Left lobe of liver (tissue), 2 donors: ENCODE measurements around the gene TNS1. TPM values are rescaled to one million over a fixed set of nuclear protein-coding genes. Genes with fewer than 3 reads are reported as not detected.
"Not testable (repeated sequence)": the region's sequence is repeated elsewhere in the genome, so short reads cannot be mapped to it uniquely, and the experiment has no call there.

Source experiments
- ATAC-seq: fragments of 200-7000 bp; cut with Tn5 transposase; one replicate; pipeline ENCODE4 v1.9.1; 2020; ENCODE audit warnings: mild to moderate bottlenecking, moderate library complexity
- DNase-seq: peaks from one replicate; pipeline ENCODE4 v3.0.0-alpha.2; 2020; ENCODE audit warnings: low spot score
- total RNA-seq: library from RNA; stranded (reverse); gene quantifications from one replicate; pipeline ENCODE4 v1.2.1, GENCODE V29; 2021
- donor health status: DM: no; HTN: no; CAD: no; lungs with moderate emphysema.
- donor health status: DM: no; HTN: yes; CAD: no.

The TNS1 gene
- total RNA-seq, 1 donor from 2014 or later, result 102 TPM

DNA sequence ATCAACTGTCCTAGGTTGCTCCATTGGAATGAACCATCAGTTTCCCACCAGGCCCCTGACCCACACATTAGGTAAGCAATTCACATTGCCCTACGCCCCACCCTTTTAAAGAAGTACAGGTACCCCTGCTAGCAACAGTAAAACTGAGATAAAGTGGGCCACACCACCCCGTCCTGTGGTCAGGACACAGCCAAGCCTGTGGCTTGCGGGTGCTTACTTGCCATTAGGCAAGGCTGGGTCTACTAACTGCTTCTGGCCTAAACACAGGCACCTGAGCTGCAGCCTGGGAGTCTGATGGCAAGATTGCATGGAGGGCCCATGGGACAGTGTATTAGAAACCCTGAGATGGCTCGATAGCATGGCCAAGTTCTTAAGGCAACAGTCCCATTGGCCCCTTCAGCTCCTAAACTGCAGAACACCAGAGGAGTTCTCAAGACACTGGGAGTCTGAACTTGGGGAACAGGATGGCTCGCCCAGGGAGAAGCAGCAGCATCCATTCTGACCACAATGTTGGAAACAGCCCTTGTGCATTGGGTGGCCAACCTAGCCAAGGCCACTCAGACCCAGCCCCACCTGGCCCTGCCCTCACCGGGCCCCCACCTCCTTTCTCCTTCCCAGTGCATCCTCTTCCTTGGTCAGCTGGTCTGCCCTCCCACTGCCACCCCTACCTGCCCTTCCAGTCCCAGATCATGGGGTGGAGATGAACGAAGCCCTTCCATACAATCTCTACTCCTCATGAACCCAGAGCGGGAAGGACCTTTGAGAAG, 177.1 kb downstream of the TNS1 start:
- no peak for DNase-seq

DNA sequence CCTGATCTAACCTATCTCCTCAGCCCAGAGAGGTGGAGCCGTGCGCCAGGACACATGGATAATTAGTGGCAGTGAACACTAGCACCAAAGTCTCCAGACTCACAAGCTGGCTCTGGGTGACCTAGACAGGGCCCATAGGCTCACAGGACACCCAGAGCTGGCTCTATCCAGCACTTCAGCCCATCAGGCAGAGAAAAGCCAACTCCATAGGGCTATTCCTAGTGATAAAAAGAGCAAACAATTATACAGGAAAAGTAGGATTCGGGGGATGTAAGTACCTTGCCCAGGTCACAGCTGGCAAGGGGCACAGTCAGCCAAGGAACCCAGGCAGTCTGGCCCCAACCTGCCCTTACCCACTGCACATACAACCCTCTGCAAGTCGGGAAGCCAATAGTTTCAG, 178.6 kb downstream of the TNS1 start:
- DNase-seq, result no peak
- ATAC-seq, result no peak

More for the DNA sequence above, 177.1 kb downstream of the TNS1 start:
- no peak for ATAC-seq

DNA sequence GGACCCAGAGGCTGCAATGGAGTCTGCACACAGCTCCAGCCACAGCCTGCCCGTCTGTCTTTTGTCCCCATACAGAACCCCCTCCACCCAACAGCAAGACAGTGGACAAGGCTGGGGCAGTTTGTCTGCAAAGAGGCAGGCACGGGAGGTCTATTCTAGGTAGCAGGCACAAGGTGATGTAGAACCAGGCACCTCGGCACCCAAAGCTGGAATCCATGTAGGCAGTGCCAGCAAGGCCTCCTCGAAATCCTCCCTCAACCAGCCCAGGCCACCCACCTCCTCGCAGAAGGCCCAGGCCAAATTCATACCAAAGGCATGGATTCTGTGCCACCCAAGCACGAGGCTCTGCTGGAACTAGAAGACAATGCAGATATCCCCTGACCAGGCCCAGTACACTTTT, 179.2 kb downstream of the TNS1 start:
- DNase-seq (no peak), ATAC-seq (no peak)

DNA sequence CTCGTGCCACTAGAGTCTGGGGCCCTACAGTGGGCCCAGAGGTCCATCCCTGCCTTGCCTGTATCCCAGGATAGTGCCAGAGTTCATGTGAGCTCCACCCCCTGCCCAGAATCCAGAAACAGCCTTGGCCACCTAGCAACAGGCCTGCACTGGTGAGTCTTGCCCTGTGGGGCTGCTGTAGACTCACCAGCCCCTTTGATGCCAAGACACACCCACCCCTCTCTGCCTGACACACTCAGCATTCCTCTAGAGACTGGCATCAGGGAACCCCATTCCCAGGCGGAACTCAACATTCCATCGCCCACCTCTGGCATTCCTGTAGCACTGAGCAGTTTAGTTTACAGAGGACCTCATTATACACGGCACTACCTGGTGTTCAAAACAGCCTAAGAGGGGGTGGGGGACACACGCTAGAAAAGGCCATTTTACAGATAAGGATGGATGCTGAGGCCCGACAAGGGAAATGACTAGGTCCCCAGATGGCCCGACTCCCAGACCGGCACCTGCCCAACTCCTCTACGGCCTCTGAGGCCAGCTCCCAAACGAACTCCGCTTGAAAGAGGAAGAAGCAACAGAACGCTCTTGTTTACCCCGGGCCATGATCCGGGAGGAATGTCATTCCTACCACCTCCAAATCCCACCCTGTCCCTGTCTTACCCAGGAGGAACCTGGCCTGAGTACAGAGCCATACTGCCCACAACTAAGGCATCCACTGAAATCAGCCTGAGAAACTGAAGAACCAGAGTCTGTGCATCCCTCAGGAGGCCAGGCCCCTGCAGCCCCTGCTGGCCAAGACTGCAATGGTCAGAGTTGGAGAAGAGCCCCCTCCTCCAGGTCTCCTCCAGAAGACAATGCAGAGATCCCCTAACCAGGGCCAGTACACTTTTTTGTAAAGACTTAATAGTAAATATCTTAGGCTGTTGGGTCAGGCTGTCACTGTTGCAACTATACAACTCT, 180.2 kb downstream of the TNS1 start:
- DNase-seq (no peak), ATAC-seq (no peak)

DNA sequence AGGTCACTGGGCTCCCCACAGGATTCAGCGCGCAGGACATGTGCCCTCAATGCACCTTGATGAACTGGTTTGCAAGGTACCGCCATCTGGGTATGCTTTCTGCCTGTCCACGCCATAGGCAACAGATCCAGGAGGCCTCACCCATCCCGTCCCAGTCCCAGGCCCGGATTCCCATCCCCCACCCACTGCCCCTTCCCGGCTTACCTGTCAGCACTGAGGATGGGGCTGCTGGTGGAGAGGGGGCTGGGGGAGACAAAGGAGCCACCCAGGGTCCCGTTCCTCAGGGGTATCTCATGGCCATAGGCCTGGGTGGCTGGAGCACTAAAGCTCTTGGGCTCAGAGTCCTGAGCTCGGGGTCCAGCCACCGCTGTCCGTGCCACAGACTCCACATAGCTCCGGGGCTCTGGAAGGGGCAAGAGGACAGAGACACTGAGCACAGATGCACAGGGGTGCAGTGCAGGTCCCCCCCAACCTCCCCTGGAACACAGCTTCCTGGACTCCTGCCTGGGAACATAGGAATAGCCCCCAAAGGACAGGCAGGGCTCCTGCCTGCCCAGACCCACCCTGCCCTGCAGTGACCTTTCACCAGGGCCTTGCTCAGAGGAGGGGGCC, 181.2 kb downstream of the TNS1 start:
- DNase-seq (no peak), ATAC-seq (no peak)

DNA sequence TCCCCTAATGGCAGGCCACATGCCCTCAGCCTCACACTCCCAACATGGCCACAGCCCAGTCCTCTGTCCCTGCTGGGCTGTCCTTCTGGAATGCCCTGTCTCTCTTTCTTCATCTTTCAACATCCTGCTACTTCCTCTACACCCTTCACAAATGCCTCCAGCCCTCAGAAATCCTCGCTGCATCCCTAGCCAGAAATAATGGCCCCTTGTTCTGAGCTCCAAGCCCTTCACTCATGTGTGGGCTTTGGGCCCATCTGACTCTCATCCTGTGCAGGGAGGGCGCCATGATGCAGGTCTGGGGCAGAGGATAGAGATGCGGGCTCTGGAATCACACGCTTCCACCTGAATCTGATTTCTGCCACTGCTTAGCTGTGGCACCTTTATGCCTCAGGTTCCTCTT, 181.9 kb downstream of the TNS1 start:
- ATAC-seq, result no peak
- DNase-seq, result no peak

DNA sequence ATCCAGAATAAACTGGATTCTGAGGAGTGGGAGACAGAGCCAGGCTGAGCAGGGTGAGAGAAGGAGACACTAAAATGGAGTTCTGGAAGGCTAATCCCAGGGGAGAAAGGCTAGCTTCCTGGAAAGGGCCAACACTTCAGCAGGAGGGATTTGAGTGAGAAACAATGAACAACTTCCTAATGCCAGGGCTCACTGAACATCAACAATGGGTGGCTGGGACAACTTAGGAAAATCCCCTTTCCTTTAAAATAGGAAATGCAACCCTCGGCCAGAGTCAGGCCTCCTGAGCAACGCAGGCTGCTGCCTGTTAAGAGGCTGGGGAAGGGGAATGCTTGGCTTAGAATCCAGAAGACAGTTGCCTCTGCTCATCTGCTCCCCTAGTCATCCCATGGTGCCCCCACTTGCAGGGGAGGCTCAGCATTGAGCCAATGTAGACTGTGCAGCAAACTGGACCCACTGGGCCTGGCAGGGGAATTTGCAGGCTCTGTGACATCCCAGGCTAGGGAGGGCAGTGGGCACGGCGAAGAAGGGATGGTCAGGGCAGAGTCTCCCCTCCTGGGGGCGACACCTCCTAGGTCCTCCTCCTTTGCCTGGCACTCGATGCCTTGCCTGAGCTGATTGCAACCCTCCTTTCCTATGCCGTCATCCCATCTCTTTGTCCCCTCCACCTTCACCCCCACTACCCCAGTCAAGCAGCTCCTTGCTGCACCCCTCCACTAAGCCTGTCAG, 182.5 kb downstream of the TNS1 start:
- DNase-seq (no peak), ATAC-seq (no peak)

DNA sequence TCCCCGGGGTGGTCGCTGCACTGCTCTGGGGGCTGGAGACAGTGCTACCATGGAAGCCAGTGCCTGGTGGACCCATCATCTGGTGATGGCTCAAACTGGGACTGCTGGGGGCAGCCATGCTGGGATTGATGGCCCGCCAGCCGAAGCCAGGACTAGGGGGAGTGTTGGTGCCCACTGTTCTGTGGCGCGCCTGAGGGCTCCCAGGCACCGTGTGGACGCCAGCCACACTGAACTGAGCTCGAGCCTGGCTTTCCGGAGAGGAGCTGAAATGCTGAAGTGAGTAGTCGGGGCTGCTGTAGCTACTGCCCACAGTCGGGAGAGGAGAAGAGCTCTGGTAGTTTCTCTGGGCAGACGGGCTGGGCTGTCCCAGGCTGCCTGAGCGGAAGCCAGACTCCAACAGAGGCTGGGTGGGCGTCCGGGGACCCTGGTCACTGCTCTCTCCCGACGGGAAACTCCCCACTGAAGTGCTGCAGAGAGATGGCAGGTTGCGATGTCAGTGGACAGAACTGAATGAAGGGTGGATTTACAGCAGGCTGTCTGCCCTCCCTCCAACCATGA, 184.4 kb downstream of the TNS1 start:
- DNase-seq, result no peak
- ATAC-seq, result no peak

DNA sequence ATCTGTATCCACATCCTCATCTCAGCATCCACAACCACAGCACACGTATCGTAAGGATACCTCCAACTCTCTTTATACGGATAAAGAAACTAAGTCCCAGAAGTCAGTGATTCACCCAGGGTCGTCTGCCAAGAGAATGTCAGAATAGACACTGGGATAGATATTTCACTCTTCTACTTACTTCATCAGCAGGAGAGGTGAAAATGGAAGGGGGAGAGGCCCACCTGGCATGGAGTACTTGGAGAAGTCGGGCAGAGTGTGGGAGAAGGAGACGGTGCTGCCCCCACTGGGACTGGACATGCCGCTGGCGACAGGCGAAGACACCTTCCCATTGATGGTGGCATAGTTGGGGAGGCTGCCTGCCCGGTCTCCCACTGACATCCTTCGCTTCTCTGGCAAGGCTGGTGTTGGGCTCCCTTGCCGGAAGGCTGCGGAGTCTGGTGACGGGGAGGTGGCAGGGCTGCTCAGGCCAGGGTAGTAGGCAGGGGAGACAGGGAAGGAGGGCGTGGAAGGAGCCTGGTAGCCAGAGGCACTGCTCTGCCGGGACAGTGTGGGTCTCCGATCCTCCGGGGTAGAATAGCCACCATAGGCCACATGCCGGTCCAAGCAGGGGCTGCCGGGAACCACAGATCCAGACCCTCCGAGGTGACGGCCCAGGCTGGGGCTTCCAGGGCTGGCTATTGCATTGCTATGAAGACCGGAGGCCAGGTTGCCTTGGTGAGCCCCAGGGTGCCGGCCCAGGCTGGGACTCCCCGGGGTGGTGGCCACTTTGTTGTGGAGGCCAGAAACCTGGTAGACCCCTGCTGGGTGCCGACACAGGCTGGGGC, 185.1 kb downstream of the TNS1 start:
- ATAC-seq, result no peak
- no peak for DNase-seq

DNA sequence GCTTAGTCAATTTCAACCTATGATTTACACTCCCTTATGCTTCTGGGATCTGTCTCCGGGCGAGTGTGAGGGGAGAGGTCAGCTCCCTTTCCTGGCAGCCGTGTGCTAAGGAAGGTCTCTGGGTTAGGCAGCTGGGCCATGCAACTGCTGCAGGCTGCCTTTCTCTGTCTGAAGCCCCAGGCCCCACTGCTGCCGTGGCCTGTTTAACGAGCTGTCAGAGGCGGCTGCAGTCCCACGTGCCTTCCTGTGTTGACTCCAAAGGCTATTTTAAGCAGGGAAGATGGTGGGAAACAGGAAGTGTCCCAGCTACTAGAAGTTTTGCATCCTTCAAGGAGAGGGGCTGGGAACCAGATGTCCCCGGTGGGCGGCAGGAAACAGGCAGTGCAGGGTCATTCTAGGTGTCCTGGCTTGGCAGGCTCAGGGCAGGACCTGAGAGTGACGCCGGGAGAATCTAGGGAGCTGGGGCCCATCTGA, 186.4 kb downstream of the TNS1 start:
- ATAC-seq (peak; percentile 32), DNase-seq (no peak)

DNA sequence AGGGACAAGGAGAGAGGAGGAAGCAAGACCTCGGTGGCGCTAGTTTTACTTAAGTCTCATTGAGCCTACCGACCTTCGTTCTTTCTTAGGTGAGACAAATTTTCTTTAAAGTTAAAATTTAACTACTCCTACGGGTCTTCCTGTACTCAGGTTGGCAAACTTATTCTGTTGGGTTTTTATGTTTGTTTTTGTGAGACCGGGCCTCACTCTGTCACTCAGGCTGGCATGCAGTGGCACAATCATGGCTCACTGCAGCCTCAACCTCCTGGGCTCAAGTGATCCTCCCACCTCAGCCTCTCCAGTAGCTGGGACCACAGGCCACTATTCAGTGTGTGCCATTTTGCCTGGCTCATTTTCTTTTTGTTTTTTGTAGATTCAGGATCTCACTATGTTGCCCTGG, 189.0 kb downstream of the TNS1 start:
- DNase-seq, result no peak
- peak; percentile 57 for ATAC-seq

DNA sequence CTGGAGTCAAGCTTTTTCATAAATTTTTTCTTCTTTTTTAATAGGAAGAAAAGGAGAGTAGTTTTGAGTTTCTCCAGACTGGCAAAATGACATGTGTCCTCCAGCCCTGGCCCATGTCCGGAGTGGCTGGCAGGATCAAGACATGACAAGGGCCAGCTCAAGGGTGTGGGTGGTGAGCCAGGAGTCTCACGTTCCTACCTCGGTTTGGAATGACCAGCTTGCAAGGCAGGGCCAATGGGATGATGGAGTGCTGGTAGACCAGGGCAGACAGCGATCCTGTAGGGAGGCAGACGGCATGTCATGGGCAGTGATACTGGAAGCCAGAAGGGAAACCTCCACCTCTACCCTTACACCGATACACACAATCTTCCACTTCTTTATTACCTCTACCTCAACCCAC, 190.6 kb downstream of the TNS1 start:
- no peak for ATAC-seq

DNA sequence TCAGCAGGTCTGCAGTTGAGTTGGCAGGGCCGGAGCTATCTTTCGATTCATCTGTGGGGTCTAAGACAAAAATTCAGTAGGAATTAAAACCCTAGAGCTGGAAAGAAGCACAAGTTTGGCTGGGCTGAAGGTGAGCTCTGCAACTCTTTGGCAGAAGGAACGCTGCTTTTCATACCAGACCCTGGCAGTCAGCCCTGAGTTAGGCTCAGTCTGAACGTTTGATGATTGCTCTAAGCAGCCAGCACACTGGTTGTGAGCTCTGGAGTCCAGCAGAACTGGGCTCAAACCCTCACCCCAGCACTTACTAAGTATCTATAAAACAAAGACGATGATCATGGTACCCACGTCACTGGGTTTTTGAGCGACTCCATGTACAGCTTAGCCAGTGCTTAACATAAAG, 192.5 kb downstream of the TNS1 start:
- ATAC-seq (no peak), DNase-seq (no peak)

More for the DNA sequence above, 190.6 kb downstream of the TNS1 start:
- DNase-seq, result no peak

DNA sequence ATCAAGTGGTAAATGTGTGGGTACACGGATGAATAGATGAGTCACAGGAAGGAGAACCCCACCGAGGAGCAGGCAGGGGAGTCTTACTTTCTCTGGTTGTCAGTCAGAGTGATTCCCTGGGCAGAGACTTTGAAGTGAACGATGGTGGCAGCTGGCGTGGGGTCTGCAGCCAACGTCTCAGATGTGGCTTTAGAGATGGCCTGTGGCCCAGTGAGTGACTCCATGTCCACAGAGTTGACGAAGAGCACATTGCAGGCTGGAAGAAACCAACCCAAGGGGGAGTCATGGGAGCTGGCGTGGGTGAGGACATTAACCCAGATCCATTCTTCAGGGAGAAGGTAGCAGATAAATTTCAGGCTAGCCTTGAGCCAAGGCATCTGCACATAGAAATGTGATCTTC, 193.1 kb downstream of the TNS1 start:
- no peak for ATAC-seq
- no peak for DNase-seq

DNA sequence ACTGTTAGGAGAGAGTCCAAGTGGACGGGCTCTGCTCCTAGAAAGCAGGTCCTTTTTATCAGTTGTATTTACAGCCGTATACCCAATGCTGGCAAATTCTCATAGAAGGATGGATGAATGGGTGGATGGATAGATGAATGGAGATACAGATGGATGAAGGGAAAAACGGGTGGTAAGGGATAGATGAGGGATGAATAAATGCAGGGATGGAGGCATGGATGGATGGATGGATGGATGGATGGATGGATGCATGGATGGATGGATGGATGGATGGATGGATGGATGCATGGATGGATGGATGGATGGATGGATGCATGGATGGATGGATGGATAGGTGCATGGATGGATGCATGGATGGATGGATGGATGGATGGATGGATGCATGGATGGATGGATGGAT, 193.8 kb downstream of the TNS1 start:
- ATAC-seq, DNase-seq: not testable (repeated sequence)

DNA sequence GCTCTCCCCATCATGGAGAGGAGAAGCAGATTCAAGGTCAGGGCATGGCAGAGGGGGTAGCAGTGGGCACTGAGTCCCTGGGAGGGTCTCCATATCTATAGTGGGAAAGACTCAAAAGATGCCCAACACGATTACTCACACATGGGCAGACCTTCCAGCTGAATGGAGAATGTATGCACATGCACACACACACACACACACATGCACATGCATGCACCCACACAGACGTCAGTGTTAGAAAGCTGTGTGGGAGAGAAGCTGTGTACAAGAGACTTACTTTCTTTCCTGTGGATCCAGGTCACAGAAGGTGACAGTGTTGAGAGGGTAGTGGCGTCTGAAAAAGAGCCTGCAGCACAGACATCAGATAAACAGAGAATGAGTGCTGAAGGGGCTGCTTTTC, 194.5 kb downstream of the TNS1 start:
- ATAC-seq, result no peak
- no peak for DNase-seq

DNA sequence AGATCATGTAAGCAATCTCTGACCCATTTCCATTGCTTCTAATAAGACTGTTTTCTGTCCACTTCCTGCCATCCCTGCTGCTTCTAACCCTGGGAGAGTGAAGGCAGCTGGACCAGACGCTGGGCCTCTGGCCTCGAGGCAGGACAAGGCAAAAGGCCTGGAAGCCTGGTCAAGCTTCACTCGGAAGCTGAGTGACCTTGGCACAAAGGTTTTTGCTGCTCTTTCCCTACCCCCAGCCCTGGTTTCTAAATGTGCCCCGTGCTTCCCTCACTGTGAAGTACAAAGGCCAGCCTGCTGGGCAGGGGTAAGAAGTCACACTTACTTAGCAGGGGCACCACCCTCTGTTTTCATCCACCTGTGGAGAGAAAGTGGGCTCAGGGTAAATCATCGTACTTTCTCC, 195.0 kb downstream of the TNS1 start:
- ATAC-seq, result peak; percentile 40
- no peak for DNase-seq

DNA sequence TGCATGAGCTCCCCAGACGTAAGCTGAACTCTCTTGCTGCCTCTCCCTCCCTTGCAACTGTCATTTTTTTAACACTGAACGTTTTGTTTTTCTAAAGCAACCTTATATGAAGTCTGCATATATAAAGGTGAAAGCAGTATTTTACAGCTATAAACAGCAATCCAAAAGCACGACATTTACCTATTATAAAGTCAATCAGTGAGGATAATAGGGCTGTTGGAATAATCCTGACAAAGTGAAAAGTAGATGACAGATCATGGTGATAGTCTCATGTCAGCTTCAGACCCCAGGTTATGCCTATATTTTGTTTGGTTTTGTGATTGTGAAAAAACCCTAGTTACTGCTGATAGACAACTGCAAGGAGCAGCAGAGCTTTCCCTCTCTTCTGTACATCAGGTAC, 195.8 kb downstream of the TNS1 start:
- ATAC-seq (no peak), DNase-seq (no peak)

DNA sequence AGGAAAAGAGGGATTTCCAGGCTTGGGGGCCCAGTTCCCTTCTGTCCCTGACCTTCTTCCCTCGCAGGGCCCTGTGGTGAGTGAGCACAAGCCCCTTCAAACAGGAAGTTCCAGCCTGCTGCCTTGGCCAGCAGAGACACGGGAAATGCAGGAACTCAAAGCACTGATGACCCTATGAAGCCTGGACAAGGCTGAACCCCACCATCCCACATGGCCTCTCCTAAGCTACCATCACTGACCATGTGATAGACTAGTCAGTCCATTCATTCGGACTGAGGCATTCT, 196.4 kb downstream of the TNS1 start:
- peak; percentile 5 for ATAC-seq
- no peak for DNase-seq
